HCT116 (cell line): ENCODE measurements around the gene LNP1.

Experiments used
- CEBPB ChIP-seq: IDR thresholded peaks from 2 replicates; pipeline ENCODE4 v1.6.1; 2012; ENCODE audit warnings: low read depth
- EZH2phosphoT487 ChIP-seq: fragments of 200-600 bp; IDR thresholded peaks from 2 replicates; pipeline ENCODE4 v1.6.1; 2018; ENCODE audit warnings: antibody characterized with exemption, borderline replicate concordance
- JUND ChIP-seq: IDR thresholded peaks from 2 replicates; pipeline ENCODE4 v1.6.1; 2012
- MAX ChIP-seq: IDR thresholded peaks from 2 replicates; pipeline ENCODE4 v1.6.1; 2012
- POLR2A ChIP-seq: IDR thresholded peaks from 2 replicates; pipeline ENCODE4 v1.7.0; 2011; ENCODE audit warnings: borderline replicate concordance; ENCODE audit not compliant: insufficient read depth, insufficient read length; ENCODE audit errors: extremely low read depth
- POLR2AphosphoS5 ChIP-seq: IDR thresholded peaks from 2 replicates; pipeline ENCODE4 v1.6.1; 2011; ENCODE audit warnings: mild to moderate bottlenecking, low read depth, low read length, moderate library complexity
- TCF7L2 ChIP-seq: IDR thresholded peaks from 2 replicates; pipeline ENCODE4 v1.7.0; 2011; ENCODE audit warnings: borderline replicate concordance, inconsistent platforms; ENCODE audit not compliant: insufficient read depth, insufficient read length; ENCODE audit errors: extremely low read depth
- YY1 ChIP-seq: IDR thresholded peaks from 2 replicates; pipeline ENCODE4 v1.6.1; 2011; ENCODE audit warnings: low read length, low read depth, moderate library complexity, mild to moderate bottlenecking; ENCODE audit not compliant: insufficient replicate concordance; ENCODE audit errors: extremely low read depth
- ZBTB33 ChIP-seq: IDR thresholded peaks from 2 replicates; pipeline ENCODE4 v1.6.1; 2011; ENCODE audit warnings: mild to moderate bottlenecking, low read length, moderate library complexity; ENCODE audit not compliant: insufficient replicate concordance; ENCODE audit errors: extremely low read depth
- ZFX ChIP-seq: fragments of 450-650 bp; IDR thresholded peaks from 2 replicates; pipeline ENCODE4 v1.6.1; 2017
- TF ChIP-seq, protein P1 (sequence below), 3 experiments: fragments of 200-600 bp in 1 of 3; sonication (generic) in 1 of 3; IDR thresholded peaks in 2 of 3; conservative IDR thresholded peaks in 1 of 3; 2 replicates each; pipeline ENCODE4 v1.5.1; 2012 to 2017; ENCODE audit warnings: low read depth in 2 of 3, low read length in 2 of 3, antibody characterized with exemption in 1 of 3, borderline replicate concordance in 1 of 3, control low read depth in 1 of 3, mild to moderate bottlenecking in 1 of 3, mixed read lengths in 1 of 3, mixed run types in 1 of 3, moderate library complexity in 1 of 3; ENCODE audit not compliant: insufficient read depth in 1 of 3

- TF ChIP-seq, protein P1, sequence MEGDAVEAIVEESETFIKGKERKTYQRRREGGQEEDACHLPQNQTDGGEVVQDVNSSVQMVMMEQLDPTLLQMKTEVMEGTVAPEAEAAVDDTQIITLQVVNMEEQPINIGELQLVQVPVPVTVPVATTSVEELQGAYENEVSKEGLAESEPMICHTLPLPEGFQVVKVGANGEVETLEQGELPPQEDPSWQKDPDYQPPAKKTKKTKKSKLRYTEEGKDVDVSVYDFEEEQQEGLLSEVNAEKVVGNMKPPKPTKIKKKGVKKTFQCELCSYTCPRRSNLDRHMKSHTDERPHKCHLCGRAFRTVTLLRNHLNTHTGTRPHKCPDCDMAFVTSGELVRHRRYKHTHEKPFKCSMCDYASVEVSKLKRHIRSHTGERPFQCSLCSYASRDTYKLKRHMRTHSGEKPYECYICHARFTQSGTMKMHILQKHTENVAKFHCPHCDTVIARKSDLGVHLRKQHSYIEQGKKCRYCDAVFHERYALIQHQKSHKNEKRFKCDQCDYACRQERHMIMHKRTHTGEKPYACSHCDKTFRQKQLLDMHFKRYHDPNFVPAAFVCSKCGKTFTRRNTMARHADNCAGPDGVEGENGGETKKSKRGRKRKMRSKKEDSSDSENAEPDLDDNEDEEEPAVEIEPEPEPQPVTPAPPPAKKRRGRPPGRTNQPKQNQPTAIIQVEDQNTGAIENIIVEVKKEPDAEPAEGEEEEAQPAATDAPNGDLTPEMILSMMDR (IDR thresholded peaks at IDR 0.05 in 2 of 3, conservative IDR thresholded peaks at IDR 0.05 in 1 of 3; ENCODE audit: borderline replicate concordance in 1 of 3, insufficient read depth in 1 of 3, low read depth in 2 of 3, low read length in 2 of 3), result no peak
- TF ChIP-seq YY1, result no peak
- TF ChIP-seq TCF7L2, result no peak
- no peak for TF ChIP-seq POLR2A
- TF ChIP-seq POLR2AphosphoS5, result no peak
- no peak for TF ChIP-seq CEBPB
- TF ChIP-seq ZFX, result no peak
- no peak for TF ChIP-seq JUND
- TF ChIP-seq ZBTB33, result no peak
- TF ChIP-seq MAX, result no peak
- TF ChIP-seq EZH2phosphoT487, result no peak
Measured at GRCh38 chr3:100386437-100387074, 14.8 kb upstream of the LNP1 start.
